Keratinocyte (primary cell): ENCODE data around the gene IL17RD. TPM values are rescaled to one million over a fixed set of nuclear protein-coding genes. Genes with fewer than 3 reads are reported as not detected.

ENCODE experiments used
- DNase-seq: peaks from one replicate; pipeline ENCODE4 v3.0.0-alpha.2; 2011; ENCODE audit warnings: low read depth, missing footprints, low spot score
- FAIRE-seq: peaks from 2 replicates; lab custom pipeline; 2011; peaks lifted over from hg19 to GRCh38; lab: Jason Lieb, UNC
- H2AFZ ChIP-seq: 2 replicates; pipeline ENCODE4 v1.6.0; 2012; ENCODE audit warnings: low read length, control low read depth, inconsistent platforms; ENCODE audit not compliant: control insufficient read depth
- H3K27ac ChIP-seq: 2 replicates; pipeline ENCODE4 v1.5.1; 2011; ENCODE audit warnings: low read length; ENCODE audit not compliant: control insufficient read depth, insufficient read depth
- H3K27me3 ChIP-seq: 3 replicates; pipeline ENCODE4 v1.6.0; 2011; ENCODE audit warnings: low read length; ENCODE audit not compliant: control insufficient read depth, insufficient read depth; ENCODE audit errors: extremely low read depth
- H3K36me3 ChIP-seq, 2 experiments: 2 replicates in 1 of 2; 3 replicates in 1 of 2; pipeline ENCODE4 v1.5.1; 2011; ENCODE audit warnings: low read length in 2 of 2, mild to moderate bottlenecking in 1 of 2; ENCODE audit not compliant: control insufficient read depth in 2 of 2, insufficient read depth in 2 of 2; ENCODE audit errors: extremely low read depth in 1 of 2
- H3K4me1 ChIP-seq: 3 replicates; pipeline ENCODE4 v1.5.1; 2011; ENCODE audit warnings: low read length; ENCODE audit not compliant: control insufficient read depth, insufficient read depth; ENCODE audit errors: extremely low read depth
- H3K4me2 ChIP-seq: 3 replicates; pipeline ENCODE4 v1.6.0; 2011; ENCODE audit warnings: low read depth, low read length; ENCODE audit not compliant: control insufficient read depth, insufficient read depth; ENCODE audit errors: extremely low read depth
- H3K4me3 ChIP-seq, 3 experiments: fragments of 200-600 bp in 1 of 3; sonication (generic) in 1 of 3; 2 replicates in 2 of 3; 3 replicates in 1 of 3; pipeline ENCODE4 v1.5.1; 2011 to 2016; ENCODE audit warnings: low read length in 3 of 3, mild to moderate bottlenecking in 3 of 3, control low read depth in 2 of 3, inconsistent platforms in 1 of 3, low read depth in 1 of 3, mixed read lengths in 1 of 3, mixed run types in 1 of 3, moderate library complexity in 1 of 3; ENCODE audit not compliant: control insufficient read depth in 2 of 3, insufficient read depth in 2 of 3; ENCODE audit errors: extremely low read depth in 1 of 3
- H3K79me2 ChIP-seq: 2 replicates; pipeline ENCODE4 v1.6.0; 2012; ENCODE audit warnings: low read length; ENCODE audit not compliant: control insufficient read depth, insufficient read depth
- H3K9ac ChIP-seq: 3 replicates; pipeline ENCODE4 v1.6.0; 2011; ENCODE audit warnings: low read length; ENCODE audit not compliant: control insufficient read depth, insufficient read depth; ENCODE audit errors: extremely low read depth
- H3K9me1 ChIP-seq: 3 replicates; pipeline ENCODE4 v1.6.0; 2011; ENCODE audit warnings: low read length; ENCODE audit not compliant: control insufficient read depth, insufficient read depth; ENCODE audit errors: extremely low read depth
- H3K9me3 ChIP-seq: 2 replicates; pipeline ENCODE4 v1.5.1; 2012; ENCODE audit warnings: low read depth, low read length; ENCODE audit not compliant: control insufficient read depth
- H4K20me1 ChIP-seq: 3 replicates; pipeline ENCODE4 v1.6.0; 2011; ENCODE audit warnings: low read length; ENCODE audit not compliant: control insufficient read depth, insufficient read depth; ENCODE audit errors: extremely low read depth
- EZH2 ChIP-seq: IDR thresholded peaks from one replicate; pipeline ENCODE4 v1.6.1; 2012; ENCODE audit warnings: inconsistent platforms, mild to moderate bottlenecking, low read length, moderate library complexity
- dilution Hi-C: fragments of 300-500 bp; cut with MboI; formaldehyde crosslinking; loops from one replicate; pipeline ENCODE4 v1.7.0; 2020; ENCODE audit warnings: low sequenced_read_pairs; ENCODE audit not compliant: extremely low pct_ligation_motif_present
- polyA plus RNA-seq, 5 experiments: library from polyadenylated mRNA; depleted of rRNA in 3 of 5; stranded (reverse) in 3 of 5; stranded (forward) in 1 of 5; unstranded in 1 of 5; fragments of >200 nt; gene quantifications; 1 replicate in 1 of 5; 2 replicates in 3 of 5; 3 replicates in 1 of 5; pipeline versions ENCODE4 v1.2.1 to v1.2.3, GENCODE V29; 2011 to 2012; ENCODE audit warnings: missing spikeins in 2 of 5, low read depth in 1 of 5, low replicate concordance in 1 of 5
- TF ChIP-seq, protein P1 (sequence below), 3 experiments: IDR thresholded peaks in 1 of 3; conservative IDR thresholded peaks in 1 of 3; optimal IDR thresholded peaks in 1 of 3; 2 replicates in 2 of 3; 3 replicates in 1 of 3; pipeline versions ENCODE3 to v1.5.1; 2011; ENCODE audit warnings: low read length in 3 of 3, mild to moderate bottlenecking in 3 of 3, moderate library complexity in 2 of 3, control low read depth in 1 of 3, inconsistent platforms in 1 of 3; ENCODE audit not compliant: insufficient read depth in 2 of 3; ENCODE audit errors: extremely low read depth in 1 of 3

The IL17RD gene
- polyA plus RNA-seq, 1 donor (not counting 4 experiments of a cell fraction or from before 2014, with no cell fraction given), result 1.4 TPM

GRCh38 chr3:57078635-57079473, 86.3 kb downstream of the IL17RD start:
- dilution Hi-C loops, result loop anchor here (25.0 kb wide), 1 partner anchor 92 kb away; no protein-coding TSS in a partner anchor
- Histone ChIP-seq H4K20me1 (no peaks in the 10 kb centered on the region), H3K79me2 (no peaks in the 10 kb centered on the region), H3K9ac (peak overlapping the region; percentile 78), H2AFZ (peak overlapping the region; percentile 95), H3K36me3 (peaks cover 0 to 2% of the 10 kb centered on the region in 2 experiments), H3K9me3 (no peaks in the 10 kb centered on the region), H3K4me3 (peak overlapping the region; percentile 67 to 80 (median 80)), H3K9me1 (no peaks in the 10 kb centered on the region), H3K4me2 (peak overlapping the region; percentile 95), H3K4me1 (peaks cover 13% of the 10 kb centered on the region), H3K27me3 (no peaks in the 10 kb centered on the region), H3K27ac (peak overlapping the region; percentile 40)
- no peak for FAIRE-seq
- DNase-seq, result no peak
- TF ChIP-seq, protein P1, sequence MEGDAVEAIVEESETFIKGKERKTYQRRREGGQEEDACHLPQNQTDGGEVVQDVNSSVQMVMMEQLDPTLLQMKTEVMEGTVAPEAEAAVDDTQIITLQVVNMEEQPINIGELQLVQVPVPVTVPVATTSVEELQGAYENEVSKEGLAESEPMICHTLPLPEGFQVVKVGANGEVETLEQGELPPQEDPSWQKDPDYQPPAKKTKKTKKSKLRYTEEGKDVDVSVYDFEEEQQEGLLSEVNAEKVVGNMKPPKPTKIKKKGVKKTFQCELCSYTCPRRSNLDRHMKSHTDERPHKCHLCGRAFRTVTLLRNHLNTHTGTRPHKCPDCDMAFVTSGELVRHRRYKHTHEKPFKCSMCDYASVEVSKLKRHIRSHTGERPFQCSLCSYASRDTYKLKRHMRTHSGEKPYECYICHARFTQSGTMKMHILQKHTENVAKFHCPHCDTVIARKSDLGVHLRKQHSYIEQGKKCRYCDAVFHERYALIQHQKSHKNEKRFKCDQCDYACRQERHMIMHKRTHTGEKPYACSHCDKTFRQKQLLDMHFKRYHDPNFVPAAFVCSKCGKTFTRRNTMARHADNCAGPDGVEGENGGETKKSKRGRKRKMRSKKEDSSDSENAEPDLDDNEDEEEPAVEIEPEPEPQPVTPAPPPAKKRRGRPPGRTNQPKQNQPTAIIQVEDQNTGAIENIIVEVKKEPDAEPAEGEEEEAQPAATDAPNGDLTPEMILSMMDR (optimal IDR thresholded peaks at IDR 0.05 in 1 of 3, IDR thresholded peaks at IDR 0.05 in 1 of 3, conservative IDR thresholded peaks at IDR 0.05 in 1 of 3; ENCODE audit: extremely low read depth in 1 of 3, insufficient read depth in 2 of 3, low read length in 3 of 3), result peak in 1 of 3 experiments; percentile 37
- no peak for TF ChIP-seq EZH2

GRCh38 chr3:57078344-57078634, 86.9 kb downstream of the IL17RD start:
- H3K9me1 ChIP-seq, result no peaks in the 10 kb centered on the region
- H3K4me2 ChIP-seq, result peak overlapping the region; percentile 95
- H3K79me2 ChIP-seq, result no peaks in the 10 kb centered on the region
- peak overlapping the region; percentile 78 for H3K9ac ChIP-seq
- H3K27me3 ChIP-seq, result no peaks in the 10 kb centered on the region
- peaks cover 13% of the 10 kb centered on the region for H3K4me1 ChIP-seq
- TF ChIP-seq, protein P1 (optimal IDR thresholded peaks at IDR 0.05 in 1 of 3, IDR thresholded peaks at IDR 0.05 in 1 of 3, conservative IDR thresholded peaks at IDR 0.05 in 1 of 3; ENCODE audit: extremely low read depth in 1 of 3, insufficient read depth in 2 of 3, low read length in 3 of 3), result no peak
- TF ChIP-seq EZH2, result no peak
- peak overlapping the region; percentile 67 to 80 (median 80) for H3K4me3 ChIP-seq
- dilution Hi-C loops, result loop anchor here (25.0 kb wide), 1 partner anchor 91 kb away; no protein-coding TSS in a partner anchor
- no peaks in the 10 kb centered on the region for H3K9me3 ChIP-seq
- no peak overlapping the region for H3K27ac ChIP-seq
- FAIRE-seq (no peak), DNase-seq (no peak)
- peak overlapping the region; percentile 95 for H2AFZ ChIP-seq
- no peaks in the 10 kb centered on the region for H4K20me1 ChIP-seq
- H3K36me3 ChIP-seq, result peaks cover 0 to 2% of the 10 kb centered on the region in 2 experiments
